GM21367 (cell line): ENCODE data around the gene SYT4.

ENCODE experiments used
- ATAC-seq: cut with Tn5 transposase; IDR thresholded peaks from one replicate; pipeline ENCODE4 v1.9.1; 2021; ENCODE audit not compliant: unreplicated experiment

The SYT4 gene

DNA sequence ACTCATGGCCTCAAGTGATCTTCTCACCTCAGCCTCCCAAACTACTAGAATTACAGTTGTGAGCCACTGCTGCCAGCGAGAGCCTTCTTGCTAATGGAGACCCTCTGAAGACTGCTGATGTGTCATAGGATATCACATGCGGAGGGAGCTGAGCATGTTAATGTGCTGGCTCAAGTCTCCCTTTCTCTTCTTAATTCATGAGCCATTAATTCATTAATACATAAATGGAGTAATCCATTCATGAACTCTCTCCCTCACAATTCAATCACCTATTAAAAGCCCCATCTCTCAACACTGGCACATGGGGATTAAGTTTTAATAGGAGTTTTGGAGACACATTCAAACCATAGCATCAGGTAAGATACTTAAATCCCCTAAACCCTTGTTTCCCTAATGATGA, 54.8 kb downstream of the SYT4 start:
- ATAC-seq = no peak

DNA sequence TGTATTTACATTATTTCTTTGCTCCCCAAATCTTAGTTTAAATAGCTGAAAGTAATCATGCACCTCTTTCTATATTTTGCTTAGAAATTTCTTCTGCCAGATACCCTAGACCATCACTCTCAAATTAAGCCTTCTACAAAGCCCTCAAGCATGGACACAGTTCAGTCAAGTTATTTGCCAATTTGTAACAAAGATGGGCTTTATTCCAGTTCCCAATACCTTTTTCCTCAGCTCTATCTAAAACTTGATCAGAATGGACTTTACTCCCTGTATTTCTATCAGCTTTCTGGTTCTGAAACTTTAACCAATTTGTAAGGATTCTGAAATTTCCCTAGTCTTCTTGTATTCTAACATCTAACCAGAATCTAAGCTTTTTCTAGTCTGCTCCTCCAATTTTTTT, 56.6 kb downstream of the SYT4 start:
- no peak for ATAC-seq
